Brain microvascular endothelial cell (primary cell): ENCODE data around the gene POTEJ.
"Not testable (repeated sequence)": the region's sequence is repeated elsewhere in the genome, so short reads cannot be mapped to it uniquely, and the experiment has no call there.

ENCODE experiments used
- DNase-seq: peaks from one replicate; pipeline ENCODE4 v3.0.0-alpha.2; 2020
- H3K27ac ChIP-seq: fragments of 250-450 bp; sonication (Bioruptor Pico); 2 replicates; pipeline ENCODE4 v1.5.1; 2020; ENCODE audit warnings: mild to moderate bottlenecking, moderate library complexity
- H3K27me3 ChIP-seq: fragments of 250-450 bp; sonication (Bioruptor Pico); replicated peaks from 2 replicates; pipeline ENCODE4 v1.5.1; 2020; ENCODE audit warnings: mild to moderate bottlenecking
- H3K36me3 ChIP-seq: fragments of 250-450 bp; sonication (Bioruptor Pico); replicated peaks from 2 replicates; pipeline ENCODE4 v1.5.1; 2020; ENCODE audit warnings: mild to moderate bottlenecking
- H3K4me3 ChIP-seq: 2 replicates; pipeline ENCODE4 v1.5.1; 2011; ENCODE audit warnings: low read depth, mild to moderate bottlenecking, control low read depth, low read length, moderate library complexity
- in situ Hi-C: cut with HindIII; loops from 2 replicates; pipeline ENCODE4 v1.10.0; 2017; ENCODE audit warnings: low sequenced_read_pairs, low pct_ligation_motif_present

Gene POTEJ

DNA sequence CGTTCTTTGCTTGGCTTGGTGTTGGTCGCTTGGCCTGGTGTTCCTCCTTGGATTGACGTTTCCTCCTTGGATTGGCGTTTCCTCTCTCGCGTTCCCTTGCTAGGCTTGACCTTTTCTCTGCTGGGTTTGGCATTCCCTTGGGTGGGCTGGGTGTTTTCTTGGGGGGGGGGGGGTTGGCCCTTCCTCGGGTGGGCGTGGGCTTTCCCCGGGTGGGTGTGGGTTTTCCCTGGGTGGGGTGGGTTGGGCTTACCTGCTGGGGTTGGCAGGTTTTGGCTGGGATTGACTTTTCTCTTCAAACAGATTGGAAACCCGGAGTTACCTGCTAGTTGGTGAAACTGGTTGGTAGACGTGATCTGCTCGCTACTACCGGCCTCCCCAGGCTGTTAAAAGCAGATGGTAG lies at the start of gene POTEJ:
TSS of gene POTEJ (plus strand) at position 301 of the 400 bp plus-strand sequence. CDS start at position 394, 93 bp downstream.
- in situ Hi-C loops, DNase-seq, H3K4me3 ChIP-seq, H3K27ac ChIP-seq, H3K27me3 ChIP-seq, H3K36me3 ChIP-seq: not testable (repeated sequence)

DNA sequence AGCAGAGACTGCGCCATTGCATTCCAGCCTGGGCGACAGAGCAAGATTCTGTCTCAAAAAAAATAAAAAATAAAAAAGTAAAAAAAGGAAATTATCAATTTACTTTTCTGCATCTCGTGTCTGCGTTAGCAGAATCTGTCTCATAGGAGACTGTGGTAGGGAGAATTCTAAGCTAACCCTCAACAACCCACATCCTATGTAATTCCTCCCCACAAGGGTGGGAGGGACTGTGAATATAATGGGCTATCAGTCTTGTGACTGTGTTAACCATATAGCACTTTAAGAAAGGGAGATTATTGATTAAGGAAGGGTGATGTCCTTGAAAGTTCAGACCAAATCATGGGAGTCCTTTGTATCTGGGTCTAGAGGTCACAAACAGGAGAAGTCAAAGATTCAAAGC lies 45.1 kb upstream of the POTEJ start:
- H3K27me3 ChIP-seq, DNase-seq, H3K27ac ChIP-seq, H3K36me3 ChIP-seq, in situ Hi-C loops, H3K4me3 ChIP-seq: not testable (repeated sequence)

GRCh38 chr2:130571929-130572328 lies 39.3 kb upstream of the POTEJ start:
- H3K27me3 ChIP-seq, in situ Hi-C loops, H3K36me3 ChIP-seq, DNase-seq, H3K27ac ChIP-seq, H3K4me3 ChIP-seq: not testable (repeated sequence)

- in situ Hi-C loops, H3K4me3 ChIP-seq, H3K27me3 ChIP-seq, DNase-seq, H3K27ac ChIP-seq, H3K36me3 ChIP-seq: not testable (repeated sequence)
Observed at GRCh38 chr2:130574230-130574629, 37.0 kb upstream of the POTEJ start.

- DNase-seq, in situ Hi-C loops, H3K4me3 ChIP-seq, H3K27ac ChIP-seq, H3K27me3 ChIP-seq, H3K36me3 ChIP-seq: not testable (repeated sequence)
Observed at GRCh38 chr2:130576209-130576784, 34.9 kb upstream of the POTEJ start.

DNA sequence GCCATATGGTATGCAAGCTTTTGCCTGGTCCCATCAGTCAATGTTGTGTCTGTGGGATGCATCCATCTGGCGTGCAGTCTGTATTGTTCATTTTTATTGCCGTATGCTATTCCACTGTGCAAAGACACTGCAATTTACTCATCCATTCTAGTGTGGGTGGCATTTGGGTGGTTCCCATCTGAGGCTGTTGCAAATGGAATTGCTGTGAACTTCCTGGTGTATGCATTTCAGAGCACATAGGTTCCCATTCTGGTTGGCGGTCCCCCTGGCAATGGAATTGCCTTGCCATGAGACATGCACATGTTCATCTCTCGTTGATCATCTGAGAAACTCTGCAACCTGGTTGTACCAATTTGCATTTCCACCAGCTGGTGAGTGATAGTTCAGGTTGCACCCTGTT lies 33.7 kb upstream of the POTEJ start:
- H3K4me3 ChIP-seq, DNase-seq, H3K27me3 ChIP-seq, in situ Hi-C loops, H3K27ac ChIP-seq, H3K36me3 ChIP-seq: not testable (repeated sequence)

- DNase-seq, H3K4me3 ChIP-seq, in situ Hi-C loops, H3K27me3 ChIP-seq, H3K27ac ChIP-seq, H3K36me3 ChIP-seq: not testable (repeated sequence)
Observed at GRCh38 chr2:130579121-130579520, 32.1 kb upstream of the POTEJ start.

DNA sequence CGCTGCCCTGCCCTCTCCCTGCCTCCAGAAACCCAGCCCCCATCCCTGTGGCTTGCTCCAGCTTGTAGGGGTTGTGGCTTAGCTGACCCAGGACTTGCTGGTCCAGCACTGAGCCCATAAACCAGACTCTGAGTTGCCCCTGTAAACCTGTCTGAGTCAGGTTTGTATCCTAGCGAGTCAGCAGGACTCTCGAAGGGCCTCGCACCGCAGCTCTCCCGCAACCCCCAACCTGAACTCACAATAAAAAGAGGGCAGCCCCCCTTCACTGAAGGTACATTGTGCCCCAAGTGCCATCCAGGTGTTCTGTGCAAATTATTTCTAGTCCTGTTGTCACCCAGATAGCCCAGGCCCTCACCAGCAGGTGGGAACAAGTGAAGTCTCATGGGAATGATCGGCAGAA lies 29.7 kb upstream of the POTEJ start:
- in situ Hi-C loops, H3K27me3 ChIP-seq, H3K4me3 ChIP-seq, H3K36me3 ChIP-seq, DNase-seq, H3K27ac ChIP-seq: not testable (repeated sequence)

GRCh38 chr2:130582970-130583369 lies 28.3 kb upstream of the POTEJ start:
- H3K27ac ChIP-seq, H3K4me3 ChIP-seq, DNase-seq, H3K36me3 ChIP-seq, H3K27me3 ChIP-seq, in situ Hi-C loops: not testable (repeated sequence)

GRCh38 chr2:130583582-130583981 lies 27.7 kb upstream of the POTEJ start:
- H3K27me3 ChIP-seq, in situ Hi-C loops, H3K4me3 ChIP-seq, H3K27ac ChIP-seq, H3K36me3 ChIP-seq, DNase-seq: not testable (repeated sequence)

GRCh38 chr2:130584726-130585125 lies 26.5 kb upstream of the POTEJ start:
- in situ Hi-C loops, H3K4me3 ChIP-seq, DNase-seq, H3K27me3 ChIP-seq, H3K27ac ChIP-seq, H3K36me3 ChIP-seq: not testable (repeated sequence)

DNA sequence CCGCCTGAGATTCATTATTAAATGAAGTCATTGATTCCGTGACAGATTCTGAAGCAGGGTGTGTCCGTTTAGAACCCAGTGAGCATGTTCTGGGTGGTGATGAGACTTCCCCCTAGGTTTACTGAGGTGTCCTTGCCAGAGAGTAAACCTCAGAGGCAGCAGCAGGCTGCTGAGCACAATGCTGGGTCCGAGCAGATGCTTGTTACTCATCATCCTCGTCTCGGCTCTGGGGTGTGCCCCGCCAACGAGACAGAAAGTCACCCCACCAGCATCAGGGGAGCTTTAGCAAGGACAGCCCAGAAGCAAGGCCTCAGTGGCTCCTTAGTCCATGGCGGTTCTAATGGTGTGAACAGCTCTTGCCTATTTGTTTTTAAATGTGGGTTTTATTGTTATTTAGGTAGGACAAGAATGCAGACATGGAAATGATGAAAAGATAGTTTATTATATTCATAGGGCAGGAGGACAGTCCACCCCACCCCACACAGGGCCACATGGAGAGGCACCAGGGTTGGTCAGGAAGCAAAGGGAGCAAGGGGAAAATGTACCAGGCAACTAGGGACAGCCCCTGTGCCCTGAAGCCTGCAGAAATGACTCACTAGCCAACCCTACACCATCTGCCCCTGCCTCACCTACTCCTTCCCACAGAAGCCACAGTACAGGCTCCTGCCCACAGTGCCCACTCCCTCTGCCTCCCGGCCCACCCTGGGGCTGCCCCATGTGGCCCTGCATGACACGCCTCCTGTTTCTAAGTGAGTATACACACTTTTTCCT lies 22.4 kb upstream of the POTEJ start:
- H3K36me3 ChIP-seq, in situ Hi-C loops: not testable (repeated sequence)

GRCh38 chr2:130590170-130590841 lies 20.9 kb upstream of the POTEJ start:
- H3K36me3 ChIP-seq, H3K4me3 ChIP-seq, in situ Hi-C loops, DNase-seq, H3K27ac ChIP-seq, H3K27me3 ChIP-seq: not testable (repeated sequence)

More for the DNA sequence above, 22.4 kb upstream of the POTEJ start:
- H3K27me3 ChIP-seq, H3K27ac ChIP-seq, DNase-seq, H3K4me3 ChIP-seq: not testable (repeated sequence)

GRCh38 chr2:130590842-130591359 lies 20.3 kb upstream of the POTEJ start:
- DNase-seq, H3K27me3 ChIP-seq, H3K36me3 ChIP-seq, H3K27ac ChIP-seq, H3K4me3 ChIP-seq, in situ Hi-C loops: not testable (repeated sequence)
